Measurements from ENCODE around the gene LRRC36. TPM values are rescaled to one million over a fixed set of nuclear protein-coding genes. Genes with fewer than 3 reads are reported as not detected.

Gene LRRC36
- total and polyA plus RNA-seq, 4 donors = 2.1 to 103 (median 16.6) TPM

- DNase-seq (no peak), ATAC-seq (ENCODE audit: insufficient read depth, low FRiP score) (no peak)
- no peaks in the 10 kb centered on the region for H3K36me3 ChIP-seq (ENCODE audit: control insufficient read depth in 4 of 4, insufficient read depth in 4 of 4, low read length in 4 of 4)
- peaks cover 0 to 2% (median 0%) of the 10 kb centered on the region in 3 donors for H3K27me3 ChIP-seq (ENCODE audit: control insufficient read depth in 3 of 3, insufficient read depth in 3 of 3, low read length in 2 of 3)
- TF ChIP-seq CTCF (IDR thresholded peaks at IDR 0.05; ENCODE audit: control extremely low read depth, extremely low read depth) = no peak
- no peak overlapping the region for H3K9ac ChIP-seq (ENCODE audit: insufficient read depth in 1 of 2, low read length in 2 of 2)
- H3K9me3 ChIP-seq (ENCODE audit: control insufficient read depth in 4 of 4, insufficient read depth in 3 of 4, low read length in 3 of 4) = no peaks in the 10 kb centered on the region
- WGBS, 2 donors = 43 to 52% methylated on average over 9 of the region's 9 CpGs
- H3K4me1 ChIP-seq (ENCODE audit: control insufficient read depth in 5 of 5, insufficient read depth in 5 of 5, low read length in 5 of 5) = peaks cover 0 to 19% (median 0%) of the 10 kb centered on the region in 5 donors
- H3K27ac ChIP-seq (ENCODE audit: low read depth in 1 of 2, low read length in 1 of 2) = no peak overlapping the region
- no peak overlapping the region for H3K4me3 ChIP-seq
These were observed 97.1 kb downstream of the LRRC36 start for GRCh38 chr16:67423611-67424260.

- peak overlapping the region in 1 of 2 donors; percentile 8 for H3K27ac ChIP-seq (ENCODE audit: low read depth in 1 of 2, low read length in 1 of 2)
- peak in 1 of 3 donors; percentile 69 for DNase-seq
- no peaks in the 10 kb centered on the region for H3K36me3 ChIP-seq (ENCODE audit: control insufficient read depth in 4 of 4, insufficient read depth in 4 of 4, low read length in 4 of 4)
- H3K4me1 ChIP-seq (ENCODE audit: control insufficient read depth in 5 of 5, insufficient read depth in 5 of 5, low read length in 5 of 5) = peaks cover 0 to 24% (median 0%) of the 10 kb centered on the region in 5 donors
- no peaks in the 10 kb centered on the region for H3K9me3 ChIP-seq (ENCODE audit: control insufficient read depth in 4 of 4, insufficient read depth in 3 of 4, low read length in 3 of 4)
- H3K9ac ChIP-seq (ENCODE audit: insufficient read depth in 1 of 2, low read length in 2 of 2) = no peak overlapping the region
- TF ChIP-seq CTCF (IDR thresholded peaks at IDR 0.05; ENCODE audit: control extremely low read depth, extremely low read depth) = no peak
- no peak for ATAC-seq (ENCODE audit: insufficient read depth, low FRiP score)
- H3K4me3 ChIP-seq = no peak overlapping the region
- WGBS, 2 donors = 50 to 65% methylated on average over 5 of the region's 5 CpGs
- H3K27me3 ChIP-seq (ENCODE audit: control insufficient read depth in 3 of 3, insufficient read depth in 3 of 3, low read length in 2 of 3) = peaks cover 0 to 2% (median under 1%) of the 10 kb centered on the region in 3 donors
These were observed 97.6 kb downstream of the LRRC36 start for GRCh38 chr16:67424261-67424615.

GRCh38 chr16:67425061-67425460, 98.4 kb downstream of the LRRC36 start:
- DNase-seq (peak in 2 of 3 donors; percentile 42 to 45), ATAC-seq (ENCODE audit: insufficient read depth, low FRiP score) (no peak)
- Histone ChIP-seq H3K36me3 (ENCODE audit: control insufficient read depth in 4 of 4, insufficient read depth in 4 of 4, low read length in 4 of 4) (no peaks in the 10 kb centered on the region), H3K9ac (ENCODE audit: insufficient read depth in 1 of 2, low read length in 2 of 2) (no peak overlapping the region), H3K4me3 (no peak overlapping the region), H3K27ac (ENCODE audit: low read depth in 1 of 2, low read length in 1 of 2) (no peak overlapping the region), H3K4me1 (ENCODE audit: control insufficient read depth in 5 of 5, insufficient read depth in 5 of 5, low read length in 5 of 5) (peaks cover 0 to 25% (median 0%) of the 10 kb centered on the region in 5 donors), H3K27me3 (ENCODE audit: control insufficient read depth in 3 of 3, insufficient read depth in 3 of 3, low read length in 2 of 3) (peaks cover 0 to 9% (median 7%) of the 10 kb centered on the region in 3 donors), H3K9me3 (ENCODE audit: control insufficient read depth in 4 of 4, insufficient read depth in 3 of 4, low read length in 3 of 4) (no peaks in the 10 kb centered on the region)
- 54 to 61% methylated on average over 6 of the region's 6 CpGs for WGBS, 2 donors
- no peak for TF ChIP-seq CTCF (IDR thresholded peaks at IDR 0.05; ENCODE audit: control extremely low read depth, extremely low read depth)
